Measurements from ENCODE around the gene BTN1A1. TPM values are rescaled to one million over a fixed set of nuclear protein-coding genes. Genes with fewer than 3 reads are reported as not detected.
"Not testable (repeated sequence)": the region's sequence is repeated elsewhere in the genome, so short reads cannot be mapped to it uniquely, and the experiment has no call there.

BTN1A1 gene
- total and polyA plus RNA-seq, 4 donors, result 0.08 to 0.11 (median 0.11) TPM; not detected in 1

- peak overlapping the region; percentile 58 for H3K4me3 ChIP-seq (ENCODE audit: low read depth, low read length)
- DNase-seq (ENCODE audit: low read depth in 4 of 6, low spot score in 6 of 6), result peak in 4 of 6 donors; percentile 78 to 96 (median 87)
- no peaks in the 10 kb centered on the region for H3K9me3 ChIP-seq (ENCODE audit: control insufficient read depth, insufficient read depth, low read length)
- H3K4me1 ChIP-seq (ENCODE audit: control insufficient read depth, insufficient read depth, low read length), result peaks cover 6% of the 10 kb centered on the region
- H3K36me3 ChIP-seq (ENCODE audit: control insufficient read depth, insufficient read depth, low read length), result no peaks in the 10 kb centered on the region
- no peaks in the 10 kb centered on the region for H3K27me3 ChIP-seq (ENCODE audit: control insufficient read depth, insufficient read depth, low read length)
- WGBS (ENCODE audit: insufficient coverage), result under 1% methylated on average over 30 of the region's 49 CpGs
- peak overlapping the region; percentile 95 for H3K27ac ChIP-seq (ENCODE audit: low read depth, low read length)
Observed at GRCh38 chr6:26520850-26521599, 20.9 kb downstream of the BTN1A1 start.

- WGBS (ENCODE audit: insufficient coverage), result 6% methylated on average over 73 of the region's 74 CpGs
- peak overlapping the region; percentile 58 for H3K4me3 ChIP-seq (ENCODE audit: low read depth, low read length)
- peak in 3 of 6 donors; percentile 49 to 85 (median 76) for DNase-seq (ENCODE audit: low read depth in 4 of 6, low spot score in 6 of 6)
- peak overlapping the region; percentile 95 for H3K27ac ChIP-seq (ENCODE audit: low read depth, low read length)
- no peaks in the 10 kb centered on the region for H3K9me3 ChIP-seq (ENCODE audit: control insufficient read depth, insufficient read depth, low read length)
- no peaks in the 10 kb centered on the region for H3K36me3 ChIP-seq (ENCODE audit: control insufficient read depth, insufficient read depth, low read length)
- peaks cover 6% of the 10 kb centered on the region for H3K4me1 ChIP-seq (ENCODE audit: control insufficient read depth, insufficient read depth, low read length)
- no peaks in the 10 kb centered on the region for H3K27me3 ChIP-seq (ENCODE audit: control insufficient read depth, insufficient read depth, low read length)
Observed at GRCh38 chr6:26521600-26522391, 21.7 kb downstream of the BTN1A1 start.

GRCh38 chr6:26522486-26523228, 22.6 kb downstream of the BTN1A1 start:
- H3K9me3 ChIP-seq (ENCODE audit: control insufficient read depth, insufficient read depth, low read length); H3K36me3 ChIP-seq (ENCODE audit: control insufficient read depth, insufficient read depth, low read length); H3K27me3 ChIP-seq (ENCODE audit: control insufficient read depth, insufficient read depth, low read length); H3K4me1 ChIP-seq (ENCODE audit: control insufficient read depth, insufficient read depth, low read length): not testable (repeated sequence)
- no CpG with 5 or more reads among the region's 11 CpGs for WGBS (ENCODE audit: insufficient coverage)
- DNase-seq (ENCODE audit: low read depth in 4 of 6, low spot score in 6 of 6), result peak in 1 of 6 donors; percentile 6
- H3K27ac ChIP-seq (ENCODE audit: low read depth, low read length), result peak overlapping the region; percentile 95
- peak overlapping the region; percentile 58 for H3K4me3 ChIP-seq (ENCODE audit: low read depth, low read length)

DNA sequence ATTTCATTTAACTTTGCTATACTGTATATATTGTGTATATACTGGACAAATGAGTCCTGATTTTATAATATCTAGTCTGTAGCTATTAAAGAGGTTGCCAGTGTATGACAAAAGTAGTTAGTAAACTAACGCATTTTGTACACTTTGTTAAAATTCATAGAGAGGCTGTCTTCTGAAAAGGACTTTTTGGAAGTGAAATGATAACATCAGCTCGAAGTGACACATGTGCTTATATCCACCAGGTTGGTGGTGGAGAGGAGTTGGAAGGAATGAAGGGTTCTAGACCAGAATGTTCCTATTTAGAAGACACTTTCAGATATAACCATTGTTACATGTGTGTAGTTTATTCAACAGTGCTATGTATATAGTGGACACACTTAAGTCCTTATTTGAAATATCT, 24.2 kb downstream of the BTN1A1 start:
- 100% methylated on average over 1 of the region's 2 CpGs for WGBS (ENCODE audit: insufficient coverage)
- not testable (repeated sequence) for H3K36me3 ChIP-seq (ENCODE audit: control insufficient read depth, insufficient read depth, low read length); H3K4me3 ChIP-seq (ENCODE audit: low read depth, low read length); H3K27me3 ChIP-seq (ENCODE audit: control insufficient read depth, insufficient read depth, low read length); H3K4me1 ChIP-seq (ENCODE audit: control insufficient read depth, insufficient read depth, low read length); DNase-seq (ENCODE audit: low read depth in 4 of 6, low spot score in 6 of 6); H3K9me3 ChIP-seq (ENCODE audit: control insufficient read depth, insufficient read depth, low read length); H3K27ac ChIP-seq (ENCODE audit: low read depth, low read length)

- Histone ChIP-seq H3K36me3 (ENCODE audit: control insufficient read depth, insufficient read depth, low read length) (no peaks in the 10 kb centered on the region), H3K27me3 (ENCODE audit: control insufficient read depth, insufficient read depth, low read length) (no peaks in the 10 kb centered on the region), H3K27ac (ENCODE audit: low read depth, low read length) (no peak overlapping the region), H3K4me3 (ENCODE audit: low read depth, low read length) (no peak overlapping the region), H3K4me1 (ENCODE audit: control insufficient read depth, insufficient read depth, low read length) (peaks cover 6% of the 10 kb centered on the region), H3K9me3 (ENCODE audit: control insufficient read depth, insufficient read depth, low read length) (no peaks in the 10 kb centered on the region)
- WGBS (ENCODE audit: insufficient coverage), result 90% methylated on average over 2 of the region's 7 CpGs
- no peak for DNase-seq (ENCODE audit: low read depth in 4 of 6, low spot score in 6 of 6)
Observed at GRCh38 chr6:26524722-26525370, 24.7 kb downstream of the BTN1A1 start.

- Histone ChIP-seq H3K27me3 (ENCODE audit: control insufficient read depth, insufficient read depth, low read length) (no peaks in the 10 kb centered on the region), H3K4me3 (ENCODE audit: low read depth, low read length) (no peak overlapping the region), H3K4me1 (ENCODE audit: control insufficient read depth, insufficient read depth, low read length) (peaks cover 4% of the 10 kb centered on the region), H3K36me3 (ENCODE audit: control insufficient read depth, insufficient read depth, low read length) (no peaks in the 10 kb centered on the region), H3K27ac (ENCODE audit: low read depth, low read length) (no peak overlapping the region), H3K9me3 (ENCODE audit: control insufficient read depth, insufficient read depth, low read length) (no peaks in the 10 kb centered on the region)
- no peak for DNase-seq (ENCODE audit: low read depth in 4 of 6, low spot score in 6 of 6)
- 60% methylated on average over 1 of the region's 2 CpGs for WGBS (ENCODE audit: insufficient coverage)
Observed at GRCh38 chr6:26525838-26526237, 25.7 kb downstream of the BTN1A1 start.

DNA sequence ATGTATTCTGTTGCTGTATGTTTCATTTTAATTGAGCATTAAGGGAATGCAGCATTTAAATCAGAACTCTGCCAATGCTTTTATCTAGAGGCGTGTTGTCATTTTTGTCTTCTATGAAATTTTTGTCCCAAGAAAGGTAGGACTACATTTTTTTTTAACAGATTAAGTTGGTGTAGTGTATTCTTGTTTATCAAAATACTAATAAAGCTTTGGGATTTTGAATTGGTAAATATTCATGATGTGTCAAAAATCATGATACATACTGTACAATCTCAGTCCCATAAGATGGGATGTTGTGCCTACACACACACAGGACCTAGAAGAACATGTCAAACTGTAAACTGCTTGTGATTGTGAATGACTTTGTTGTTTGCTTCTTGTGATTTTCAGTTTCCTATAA, 26.8 kb downstream of the BTN1A1 start:
- no peak for DNase-seq (ENCODE audit: low read depth in 4 of 6, low spot score in 6 of 6)
- H3K4me1 ChIP-seq (ENCODE audit: control insufficient read depth, insufficient read depth, low read length), result peaks cover 3% of the 10 kb centered on the region
- H3K4me3 ChIP-seq (ENCODE audit: low read depth, low read length), result no peak overlapping the region
- H3K27me3 ChIP-seq (ENCODE audit: control insufficient read depth, insufficient read depth, low read length), result no peaks in the 10 kb centered on the region
- H3K36me3 ChIP-seq (ENCODE audit: control insufficient read depth, insufficient read depth, low read length), result no peaks in the 10 kb centered on the region
- WGBS (ENCODE audit: insufficient coverage), result no CpG with 5 or more reads among the region's 1 CpG
- no peaks in the 10 kb centered on the region for H3K9me3 ChIP-seq (ENCODE audit: control insufficient read depth, insufficient read depth, low read length)
- no peak overlapping the region for H3K27ac ChIP-seq (ENCODE audit: low read depth, low read length)

DNA sequence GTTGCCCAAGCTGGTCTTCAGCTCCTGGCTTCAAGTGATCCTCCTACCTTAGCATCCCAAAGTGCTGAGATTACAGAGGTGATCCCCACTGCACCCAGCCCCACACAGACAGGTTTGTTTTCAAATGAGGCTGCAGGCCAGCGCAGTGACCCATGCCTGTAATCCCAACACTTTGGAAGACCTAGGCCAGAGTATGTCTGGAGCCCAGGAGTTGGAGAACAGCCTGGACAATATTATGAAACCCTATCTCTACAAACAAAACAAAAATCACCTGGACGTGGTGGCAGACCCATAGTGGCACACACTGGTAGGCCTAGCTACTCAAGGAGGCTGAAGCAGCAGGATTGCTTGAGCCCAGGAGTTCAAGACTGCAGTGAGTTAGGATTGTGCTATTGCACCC, 30.1 kb downstream of the BTN1A1 start:
- H3K4me1 ChIP-seq (ENCODE audit: control insufficient read depth, insufficient read depth, low read length), result peaks cover under 1% of the 10 kb centered on the region
- H3K4me3 ChIP-seq (ENCODE audit: low read depth, low read length), result no peak overlapping the region
- WGBS (ENCODE audit: insufficient coverage), result 100% methylated on average over 2 of the region's 2 CpGs
- no peak for DNase-seq (ENCODE audit: low read depth in 4 of 6, low spot score in 6 of 6)
- no peak overlapping the region for H3K27ac ChIP-seq (ENCODE audit: low read depth, low read length)
- no peaks in the 10 kb centered on the region for H3K27me3 ChIP-seq (ENCODE audit: control insufficient read depth, insufficient read depth, low read length)
- no peaks in the 10 kb centered on the region for H3K36me3 ChIP-seq (ENCODE audit: control insufficient read depth, insufficient read depth, low read length)
- H3K9me3 ChIP-seq (ENCODE audit: control insufficient read depth, insufficient read depth, low read length), result no peaks in the 10 kb centered on the region

DNA sequence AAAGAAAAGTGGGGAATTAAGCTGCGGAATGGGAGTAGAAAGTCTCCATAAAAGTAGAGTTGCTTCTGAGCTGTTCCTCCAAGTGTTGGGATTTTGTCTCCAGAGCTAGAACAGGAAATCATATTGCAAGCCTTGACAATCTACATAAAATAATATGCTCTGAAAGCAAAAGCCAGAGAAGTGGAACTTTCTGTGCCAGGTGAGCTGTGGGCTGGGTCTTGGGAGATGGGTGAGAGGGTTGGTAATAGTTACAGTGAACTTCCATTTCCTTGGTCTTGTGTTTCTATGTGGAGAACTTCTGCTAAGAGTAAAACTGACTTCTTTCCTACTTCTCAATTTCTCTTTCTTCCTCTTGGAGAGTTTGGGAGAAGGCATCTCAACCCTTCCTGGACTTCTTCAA, 31.8 kb downstream of the BTN1A1 start:
- no CpG with 5 or more reads among the region's 1 CpG for WGBS (ENCODE audit: insufficient coverage)
- Histone ChIP-seq H3K27ac (ENCODE audit: low read depth, low read length) (no peak overlapping the region), H3K4me1 (ENCODE audit: control insufficient read depth, insufficient read depth, low read length) (peaks cover 13% of the 10 kb centered on the region), H3K27me3 (ENCODE audit: control insufficient read depth, insufficient read depth, low read length) (no peaks in the 10 kb centered on the region), H3K36me3 (ENCODE audit: control insufficient read depth, insufficient read depth, low read length) (no peaks in the 10 kb centered on the region), H3K4me3 (ENCODE audit: low read depth, low read length) (no peak overlapping the region), H3K9me3 (ENCODE audit: control insufficient read depth, insufficient read depth, low read length) (no peaks in the 10 kb centered on the region)
- no peak for DNase-seq (ENCODE audit: low read depth in 4 of 6, low spot score in 6 of 6)

Data from spinal cord (tissue), 10 donors.